ENCODE measurements around the gene BCAP29. TPM values are rescaled to one million over a fixed set of nuclear protein-coding genes. Genes with fewer than 3 reads are reported as not detected.
A peak's percentile ranks its signal among the peaks of the same experiment; 100 is the strongest.
"Not testable (repeated sequence)": the region's sequence is repeated elsewhere in the genome, so short reads cannot be mapped to it uniquely, and the experiment has no call there.

BCAP29 gene
- total RNA-seq, 1 donor from 2014 or later, result 25.1 TPM

DNA sequence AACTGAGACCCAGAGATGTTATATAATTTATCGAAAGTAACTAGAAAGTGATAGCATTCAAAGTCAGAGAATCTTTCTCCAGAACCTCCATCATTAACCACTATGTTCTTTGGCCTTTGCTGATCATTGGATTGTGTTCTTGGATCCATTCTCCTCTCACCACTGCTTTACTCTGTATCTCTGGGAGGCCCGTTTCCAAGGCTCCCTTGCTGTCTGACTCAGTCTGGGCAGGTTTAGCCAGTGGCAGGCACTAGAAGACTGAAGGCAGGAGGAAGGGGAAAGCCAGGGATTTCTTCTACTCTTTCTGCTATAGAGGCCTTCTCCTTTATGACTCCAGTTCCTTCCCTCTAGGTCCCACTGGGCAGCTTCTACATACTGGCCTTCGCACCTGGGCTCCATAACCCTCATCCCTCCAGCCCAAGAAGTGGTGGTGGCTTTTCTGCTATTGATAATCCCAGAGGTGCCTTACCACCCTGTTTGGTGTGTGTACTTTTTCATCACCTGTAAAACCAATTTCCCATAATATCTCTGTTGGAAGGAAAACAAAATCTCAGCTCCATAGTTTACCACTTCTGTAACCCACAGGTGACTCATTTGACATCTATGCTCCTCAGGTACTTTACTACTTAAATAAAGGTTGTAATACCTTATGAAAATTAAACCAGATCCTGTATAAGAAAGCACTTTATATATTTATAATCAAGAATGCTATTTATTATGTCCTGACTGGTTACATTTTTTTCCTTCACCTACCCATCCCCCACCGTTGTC lies 36.0 kb downstream of the BCAP29 start:
- DNase-seq (ENCODE audit: low spot score), result no peak
- no peak for ATAC-seq

- no peak for DNase-seq (ENCODE audit: low spot score)
Measured at GRCh38 chr7:107622429-107622828, 42.4 kb downstream of the BCAP29 start.

GRCh38 chr7:107622894-107623293 lies 42.8 kb downstream of the BCAP29 start:
- ATAC-seq, result no peak

More at GRCh38 chr7:107622429-107622828, 42.4 kb downstream of the BCAP29 start:
- ATAC-seq, result peak; percentile 52

DNA sequence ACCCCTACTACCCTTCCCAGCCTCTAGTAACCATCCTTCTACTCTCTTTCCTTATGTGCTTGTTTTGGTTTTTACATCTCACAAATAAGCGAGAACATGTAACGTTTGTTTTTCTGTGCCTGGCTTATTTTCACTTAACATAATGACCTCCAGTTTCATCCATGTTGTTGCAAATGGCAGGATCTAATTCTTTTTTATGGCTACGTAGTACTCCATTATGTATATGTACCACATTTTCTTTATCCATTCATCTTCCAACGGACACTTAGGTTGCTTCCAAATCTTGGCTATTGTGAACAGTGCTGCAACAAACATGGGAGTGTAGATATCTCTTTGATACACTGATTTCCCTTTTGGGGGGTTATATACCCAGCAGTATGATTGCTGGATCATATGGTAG lies 47.0 kb downstream of the BCAP29 start:
- DNase-seq (ENCODE audit: low spot score) (no peak), ATAC-seq (no peak)

More at GRCh38 chr7:107622894-107623293, 42.8 kb downstream of the BCAP29 start:
- no peak for DNase-seq (ENCODE audit: low spot score)

GRCh38 chr7:107628461-107629064 lies 48.5 kb downstream of the BCAP29 start:
- DNase-seq (ENCODE audit: low spot score) (no peak), ATAC-seq (no peak)

DNA sequence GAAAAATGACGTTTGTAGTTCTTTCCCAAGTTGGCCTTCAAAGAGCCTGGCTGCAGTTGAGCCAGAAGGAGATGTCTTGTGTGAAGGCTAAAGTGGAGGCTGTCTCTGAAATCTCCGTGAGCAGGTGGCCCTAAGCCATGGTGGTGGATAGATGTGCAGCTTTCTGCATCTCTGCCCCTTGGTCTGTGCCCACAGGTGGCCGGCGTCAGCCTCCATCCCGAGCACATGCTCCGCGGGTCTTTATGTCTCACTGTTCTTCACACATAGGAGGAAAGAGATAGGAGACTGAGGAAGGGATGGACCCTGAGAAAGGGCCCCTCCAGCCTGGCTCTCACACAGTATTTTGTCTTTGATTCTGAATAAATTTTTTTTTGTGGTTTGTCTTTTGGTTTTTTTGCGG lies 50.3 kb downstream of the BCAP29 start:
- ATAC-seq, result no peak
- DNase-seq (ENCODE audit: low spot score), result no peak

- ATAC-seq, result no peak
- DNase-seq (ENCODE audit: low spot score), result no peak
Measured at GRCh38 chr7:107631588-107632491, 51.8 kb downstream of the BCAP29 start.

- DNase-seq (ENCODE audit: low spot score) (no peak), ATAC-seq (no peak)
Measured at GRCh38 chr7:107632492-107632865, 52.4 kb downstream of the BCAP29 start.

- no peak for DNase-seq (ENCODE audit: low spot score)
Measured at GRCh38 chr7:107638594-107638993, 58.5 kb downstream of the BCAP29 start.

GRCh38 chr7:107639070-107639469 lies 59.0 kb downstream of the BCAP29 start:
- not testable (repeated sequence) for ATAC-seq; DNase-seq (ENCODE audit: low spot score)

More at GRCh38 chr7:107638594-107638993, 58.5 kb downstream of the BCAP29 start:
- no peak for ATAC-seq

DNA sequence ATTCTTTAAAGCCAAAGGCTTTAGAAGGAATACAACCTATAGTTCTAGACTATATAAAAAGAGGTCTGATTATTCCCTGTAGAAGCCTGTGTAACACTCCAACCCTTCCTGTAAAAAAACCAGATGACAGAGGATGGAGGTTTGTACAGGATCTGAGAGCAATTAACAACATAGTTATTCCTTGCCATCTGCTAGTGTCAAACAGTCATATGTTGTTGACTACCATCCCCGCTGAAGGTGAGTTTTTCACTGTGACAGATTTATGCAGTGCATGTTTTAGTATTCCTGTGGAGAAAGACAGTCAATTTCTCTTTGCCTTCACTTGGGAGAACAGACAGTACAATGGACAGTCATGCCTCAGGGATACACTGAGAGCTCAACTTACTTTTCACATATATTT lies 61.6 kb downstream of the BCAP29 start:
- DNase-seq (ENCODE audit: low spot score) (no peak), ATAC-seq (no peak)

GRCh38 chr7:107642501-107642900 lies 62.5 kb downstream of the BCAP29 start:
- no peak for ATAC-seq
- DNase-seq (ENCODE audit: low spot score), result no peak

GRCh38 chr7:107643407-107643806 lies 63.4 kb downstream of the BCAP29 start:
- ATAC-seq, result no peak
- DNase-seq (ENCODE audit: low spot score), result no peak

DNA sequence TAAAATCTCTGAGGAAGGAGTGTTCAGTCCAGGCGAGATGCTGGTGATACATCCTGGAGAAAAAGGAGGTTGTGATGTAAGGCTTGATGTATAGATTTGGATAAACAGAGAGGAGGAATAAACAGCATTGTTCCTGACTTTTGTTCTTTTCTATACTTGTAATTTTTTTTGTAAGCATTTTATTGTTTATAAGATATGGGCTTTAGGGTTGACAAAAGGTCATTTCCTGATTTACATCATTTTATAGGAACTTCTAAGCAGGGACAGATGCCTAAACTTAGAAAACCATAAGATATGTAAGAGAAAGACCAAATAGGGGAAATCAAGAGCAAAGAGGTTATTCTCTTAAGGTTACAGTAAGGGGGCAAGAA lies 63.9 kb downstream of the BCAP29 start:
- ATAC-seq, result no peak

GRCh38 chr7:107644309-107644974 lies 64.4 kb downstream of the BCAP29 start:
- ATAC-seq (no peak), DNase-seq (ENCODE audit: low spot score) (no peak)

More for the DNA sequence above, 63.9 kb downstream of the BCAP29 start:
- no peak for DNase-seq (ENCODE audit: low spot score)

GRCh38 chr7:107652642-107653041 lies 72.6 kb downstream of the BCAP29 start:
- ATAC-seq (no peak), DNase-seq (ENCODE audit: low spot score) (no peak)

DNA sequence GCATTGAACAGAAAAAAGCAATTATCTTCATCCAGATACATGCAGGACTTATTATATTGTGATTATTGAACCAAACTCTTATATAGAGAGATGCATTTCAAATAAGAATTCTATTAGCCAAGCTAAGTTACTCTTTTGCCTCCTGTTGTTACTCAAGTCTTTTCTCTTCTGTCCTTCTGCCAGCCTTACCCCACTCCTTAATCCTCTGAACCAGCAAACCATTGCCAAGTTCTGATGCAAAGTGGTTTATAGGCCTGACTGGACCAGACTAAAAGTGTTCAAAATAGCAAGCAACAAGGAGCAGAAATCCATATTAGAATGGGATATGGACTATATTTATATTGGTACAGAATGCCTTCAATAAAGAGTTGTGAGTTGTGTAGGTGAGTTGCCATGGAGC lies 78.4 kb downstream of the BCAP29 start:
- DNase-seq (ENCODE audit: low spot score), result no peak
- ATAC-seq, result no peak

GRCh38 chr7:107659666-107660065 lies 79.6 kb downstream of the BCAP29 start:
- no peak for ATAC-seq
- DNase-seq (ENCODE audit: low spot score), result no peak

DNA sequence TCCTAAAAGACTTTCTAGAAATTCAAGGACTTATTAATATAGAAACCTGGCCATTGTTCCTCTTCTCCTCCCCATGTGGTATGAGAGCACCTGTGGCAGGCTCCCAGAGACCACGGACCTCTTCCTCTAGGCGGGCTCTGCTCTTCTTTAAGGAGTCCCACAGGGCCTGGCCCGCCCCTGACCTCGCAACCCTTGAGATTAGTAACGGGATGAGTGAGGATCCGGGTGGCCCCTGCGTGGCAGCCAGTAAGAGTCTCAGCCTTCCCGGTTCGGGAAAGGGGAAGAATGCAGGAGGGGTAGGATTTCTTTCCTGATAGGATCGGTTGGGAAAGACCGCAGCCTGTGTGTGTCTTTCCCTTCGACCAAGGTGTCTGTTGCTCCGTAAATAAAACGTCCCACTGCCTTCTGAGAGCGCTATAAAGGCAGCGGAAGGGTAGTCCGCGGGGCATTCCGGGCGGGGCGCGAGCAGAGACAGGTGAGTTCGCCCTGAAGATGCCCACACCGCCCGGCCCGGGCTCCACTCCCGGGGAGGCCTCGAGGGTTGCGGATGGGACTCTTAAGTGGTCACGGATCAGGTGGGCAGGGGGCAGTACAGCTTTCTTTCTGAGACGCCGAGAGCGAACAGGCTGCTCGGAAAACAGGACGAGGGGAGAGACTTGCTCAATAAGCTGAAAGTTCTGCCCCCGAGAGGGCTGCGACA lies 80.5 kb downstream of the BCAP29 start, which contains the start of gene SLC26A4:
TSS of gene SLC26A4 (plus strand) at position 448 of the 700 bp plus-strand sequence. CDS start 814 bp downstream, outside the sequence.
- no peak for DNase-seq (ENCODE audit: low spot score)
- peak; percentile 6 for ATAC-seq

All from left lobe of liver (tissue), 2 donors.